Measurements from ENCODE around the gene SYCP2L.

The SYCP2L gene

DNA sequence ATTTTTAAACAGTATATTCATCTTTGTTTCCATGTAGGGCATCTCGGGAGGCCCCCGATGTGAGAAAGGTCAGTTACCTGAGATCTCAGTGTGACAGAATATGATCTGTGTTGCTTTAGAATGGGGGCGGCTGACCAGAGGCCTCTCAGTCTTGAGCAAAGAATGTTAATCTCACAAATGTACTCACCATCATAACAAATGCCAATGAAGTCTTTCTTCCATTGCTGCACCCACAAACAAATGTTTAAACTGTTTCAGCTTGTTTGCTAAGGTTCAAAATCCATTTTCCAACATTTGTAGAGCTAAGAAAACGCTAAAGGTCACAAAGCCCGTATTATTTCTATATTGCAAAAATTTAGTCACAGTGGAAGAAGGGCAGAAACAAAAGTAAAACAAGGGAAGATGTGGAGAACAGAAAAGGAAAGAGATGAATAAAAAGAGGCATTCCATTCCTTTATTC lies 125.5 kb downstream of the SYCP2L start:
- H3K4me3 ChIP-seq = no peak overlapping the region
- TF ChIP-seq, protein P1, sequence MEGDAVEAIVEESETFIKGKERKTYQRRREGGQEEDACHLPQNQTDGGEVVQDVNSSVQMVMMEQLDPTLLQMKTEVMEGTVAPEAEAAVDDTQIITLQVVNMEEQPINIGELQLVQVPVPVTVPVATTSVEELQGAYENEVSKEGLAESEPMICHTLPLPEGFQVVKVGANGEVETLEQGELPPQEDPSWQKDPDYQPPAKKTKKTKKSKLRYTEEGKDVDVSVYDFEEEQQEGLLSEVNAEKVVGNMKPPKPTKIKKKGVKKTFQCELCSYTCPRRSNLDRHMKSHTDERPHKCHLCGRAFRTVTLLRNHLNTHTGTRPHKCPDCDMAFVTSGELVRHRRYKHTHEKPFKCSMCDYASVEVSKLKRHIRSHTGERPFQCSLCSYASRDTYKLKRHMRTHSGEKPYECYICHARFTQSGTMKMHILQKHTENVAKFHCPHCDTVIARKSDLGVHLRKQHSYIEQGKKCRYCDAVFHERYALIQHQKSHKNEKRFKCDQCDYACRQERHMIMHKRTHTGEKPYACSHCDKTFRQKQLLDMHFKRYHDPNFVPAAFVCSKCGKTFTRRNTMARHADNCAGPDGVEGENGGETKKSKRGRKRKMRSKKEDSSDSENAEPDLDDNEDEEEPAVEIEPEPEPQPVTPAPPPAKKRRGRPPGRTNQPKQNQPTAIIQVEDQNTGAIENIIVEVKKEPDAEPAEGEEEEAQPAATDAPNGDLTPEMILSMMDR (IDR thresholded peaks at IDR 0.05) = no peak
- H3K27me3 ChIP-seq = peaks cover 0 to 9% of the 10 kb centered on the region in 2 donors
- no peak overlapping the region for H3K27ac ChIP-seq
- H3K36me3 ChIP-seq = no peaks in the 10 kb centered on the region
- DNase-seq = no peak
- no peaks in the 10 kb centered on the region for H3K4me1 ChIP-seq
- H3K9me3 ChIP-seq = no peaks in the 10 kb centered on the region
- intact Hi-C loops (cut with DNase I; ENCODE audit: low total_unique reads) = no loop called here

DNA sequence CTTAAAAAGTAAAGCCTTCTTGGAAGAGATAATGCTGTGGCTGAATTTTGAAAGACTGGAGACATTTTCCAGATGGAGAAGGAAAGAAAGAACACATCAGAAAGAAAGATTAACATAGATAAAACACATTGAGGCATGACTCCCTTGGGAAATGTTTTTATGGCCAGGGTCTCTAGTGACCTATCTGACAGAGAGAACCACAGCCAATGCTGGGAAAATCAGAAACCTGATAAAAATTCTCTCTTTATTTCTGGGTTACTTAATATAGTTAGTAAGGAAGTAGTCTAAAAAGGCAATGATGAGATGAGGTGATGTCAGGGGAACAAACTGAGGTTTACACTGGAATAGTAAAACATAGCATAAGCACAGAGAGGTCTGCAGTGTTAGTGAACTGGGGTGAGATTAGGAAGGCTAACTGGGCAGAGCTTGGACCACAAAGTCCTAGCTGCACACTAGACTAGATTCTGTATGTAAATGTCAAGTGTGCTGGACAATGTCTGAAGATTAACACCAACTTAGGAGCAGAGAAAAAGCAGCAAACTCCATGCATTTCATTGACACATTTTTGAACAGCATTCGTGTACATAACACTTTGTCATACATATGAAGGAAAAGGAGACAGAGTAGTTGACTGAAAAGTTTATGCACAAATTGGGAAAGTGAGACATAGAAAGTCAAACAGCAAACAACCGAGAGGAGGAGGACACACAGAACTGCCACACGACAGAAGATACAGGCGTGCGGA lies 126.3 kb downstream of the SYCP2L start:
- no peaks in the 10 kb centered on the region for H3K9me3 ChIP-seq
- H3K36me3 ChIP-seq = no peaks in the 10 kb centered on the region
- intact Hi-C loops (cut with DNase I; ENCODE audit: low total_unique reads) = no loop called here
- TF ChIP-seq, protein P1 (IDR thresholded peaks at IDR 0.05) = no peak
- H3K4me3 ChIP-seq = no peak overlapping the region
- H3K27ac ChIP-seq = no peak overlapping the region
- H3K27me3 ChIP-seq = peaks cover 0 to 9% of the 10 kb centered on the region in 2 donors
- H3K4me1 ChIP-seq = no peaks in the 10 kb centered on the region
- DNase-seq = no peak

DNA sequence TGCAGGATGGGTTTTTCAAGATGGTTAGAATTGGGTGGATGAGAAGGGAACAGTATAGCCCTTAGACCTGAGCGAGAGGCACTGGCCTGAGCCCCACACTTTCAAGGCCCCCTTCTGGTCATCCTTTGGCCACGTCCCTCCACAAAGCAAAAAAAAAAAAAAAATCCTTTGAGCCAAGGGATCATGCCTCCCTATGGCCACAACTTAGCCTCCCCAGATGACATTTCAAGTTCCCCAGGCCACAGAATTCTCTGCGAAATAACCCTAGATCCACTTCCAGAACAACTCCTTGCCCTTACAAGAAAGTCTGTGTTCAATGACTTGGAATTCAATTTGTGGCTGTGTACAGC lies 126.8 kb downstream of the SYCP2L start:
- no peaks in the 10 kb centered on the region for H3K36me3 ChIP-seq
- no peak for DNase-seq
- TF ChIP-seq, protein P1 (IDR thresholded peaks at IDR 0.05) = no peak
- no peak overlapping the region for H3K4me3 ChIP-seq
- no peaks in the 10 kb centered on the region for H3K4me1 ChIP-seq
- intact Hi-C loops (cut with DNase I; ENCODE audit: low total_unique reads) = no loop called here
- H3K27me3 ChIP-seq = peaks cover 0 to 9% of the 10 kb centered on the region in 2 donors
- H3K9me3 ChIP-seq = no peaks in the 10 kb centered on the region
- H3K27ac ChIP-seq = no peak overlapping the region

DNA sequence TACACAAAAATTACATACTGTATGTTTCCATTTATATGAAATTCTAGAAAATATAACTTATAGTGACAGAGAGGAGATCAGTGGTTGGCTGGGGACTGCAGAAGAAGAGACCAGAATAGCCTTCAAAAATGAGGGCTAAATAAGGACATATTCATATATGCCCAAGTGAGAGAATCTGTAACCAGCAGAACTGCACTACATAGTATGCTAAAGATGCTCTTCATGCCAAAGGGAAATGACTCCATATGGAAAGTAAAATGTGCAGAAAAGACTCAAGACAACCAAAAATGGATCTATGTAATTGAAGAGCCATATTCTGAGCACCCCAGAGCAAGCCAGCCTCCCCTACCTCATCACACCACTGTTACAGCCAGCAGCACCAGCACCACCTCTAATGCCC lies 128.2 kb downstream of the SYCP2L start:
- H3K27ac ChIP-seq = no peak overlapping the region
- H3K9me3 ChIP-seq = no peaks in the 10 kb centered on the region
- no peak overlapping the region for H3K4me3 ChIP-seq
- H3K36me3 ChIP-seq = no peaks in the 10 kb centered on the region
- peaks cover 0 to 7% of the 10 kb centered on the region in 2 donors for H3K27me3 ChIP-seq
- TF ChIP-seq, protein P1 (IDR thresholded peaks at IDR 0.05) = no peak
- DNase-seq = no peak
- intact Hi-C loops (cut with DNase I; ENCODE audit: low total_unique reads) = no loop called here
- no peaks in the 10 kb centered on the region for H3K4me1 ChIP-seq

DNA sequence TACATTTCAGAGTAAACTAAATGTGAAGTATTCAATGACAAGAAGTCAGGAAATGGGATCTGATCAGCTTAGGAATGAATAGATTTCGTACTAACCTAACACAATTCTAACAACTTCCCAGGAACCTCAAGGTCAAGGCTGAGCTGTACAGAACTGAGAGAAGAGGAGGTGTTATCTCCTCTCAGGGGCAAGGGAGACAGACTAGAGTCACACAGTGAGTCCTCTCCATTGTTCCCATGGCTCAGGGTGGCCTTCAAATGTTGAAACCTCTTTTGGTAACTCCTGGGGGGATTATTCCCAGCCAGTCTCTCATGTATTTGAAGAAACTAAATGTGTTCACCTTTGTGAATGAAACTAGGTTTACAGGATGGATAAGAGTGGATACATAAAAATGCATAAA lies 129.6 kb downstream of the SYCP2L start:
- Histone ChIP-seq H3K9me3 (no peaks in the 10 kb centered on the region), H3K27me3 (peaks cover 0 to 5% of the 10 kb centered on the region in 2 donors), H3K36me3 (no peaks in the 10 kb centered on the region), H3K4me1 (no peaks in the 10 kb centered on the region), H3K27ac (no peak overlapping the region), H3K4me3 (no peak overlapping the region)
- TF ChIP-seq, protein P1 (IDR thresholded peaks at IDR 0.05) = no peak
- intact Hi-C loops (cut with DNase I; ENCODE audit: low total_unique reads) = no loop called here
- DNase-seq = no peak

Data from tibial artery (tissue), 4 donors.